NB4 (cell line): Measurements from ENCODE around the gene FLG.
A peak's percentile ranks its signal among the peaks of the same experiment; 100 is the strongest.
"Not testable (repeated sequence)": the region's sequence is repeated elsewhere in the genome, so short reads cannot be mapped to it uniquely, and the experiment has no call there.

Experiments
- DNase-seq: peaks from one replicate; pipeline ENCODE4 v3.0.0; 2010; ENCODE audit warnings: low read depth
- H3K4me3 ChIP-seq: one replicate; pipeline ENCODE4 v1.5.1; 2011; ENCODE audit warnings: mild to moderate bottlenecking, low read depth, low read length, moderate library complexity
- MYC ChIP-seq: IDR thresholded peaks from 2 replicates; pipeline ENCODE4 v1.6.1; 2011; ENCODE audit warnings: low read depth, low read length
- POLR2A ChIP-seq: IDR thresholded peaks from 2 replicates; pipeline ENCODE4 v1.6.1; 2011; ENCODE audit warnings: mild to moderate bottlenecking; ENCODE audit not compliant: insufficient read length; ENCODE audit errors: extremely low read depth
- TF ChIP-seq, protein P1 (sequence below): IDR thresholded peaks from 2 replicates; pipeline ENCODE4 v1.6.1; 2011; ENCODE audit warnings: low read depth, low read length
- TF ChIP-seq, protein P2 (sequence below): IDR thresholded peaks from one replicate; pipeline ENCODE4 v1.5.1; 2012; ENCODE audit warnings: low read depth, low read length

FLG gene

DNA sequence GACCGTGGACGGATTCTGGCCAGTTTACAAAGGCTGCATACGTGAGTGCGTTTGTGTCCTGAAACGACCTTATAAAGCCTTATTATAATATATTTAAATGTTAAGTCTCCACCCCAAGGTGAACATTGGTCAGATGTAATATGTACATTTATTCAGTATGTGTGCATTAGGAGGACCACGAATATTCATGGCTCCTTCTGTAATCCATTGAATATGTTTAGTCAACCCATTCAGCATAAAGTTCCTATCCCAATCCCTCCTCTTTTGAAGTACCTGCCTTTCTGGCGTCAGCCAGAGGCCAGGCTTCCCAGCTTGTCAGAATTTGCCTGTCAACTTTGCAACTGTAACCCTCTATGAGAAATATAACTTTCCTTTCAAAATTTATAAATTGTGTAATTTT is 10.4 kb upstream of the FLG start:
- no peak for TF ChIP-seq POLR2A
- TF ChIP-seq, protein P1, sequence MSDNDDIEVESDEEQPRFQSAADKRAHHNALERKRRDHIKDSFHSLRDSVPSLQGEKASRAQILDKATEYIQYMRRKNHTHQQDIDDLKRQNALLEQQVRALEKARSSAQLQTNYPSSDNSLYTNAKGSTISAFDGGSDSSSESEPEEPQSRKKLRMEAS, result no peak
- no peak for TF ChIP-seq MYC
- TF ChIP-seq, protein P2, sequence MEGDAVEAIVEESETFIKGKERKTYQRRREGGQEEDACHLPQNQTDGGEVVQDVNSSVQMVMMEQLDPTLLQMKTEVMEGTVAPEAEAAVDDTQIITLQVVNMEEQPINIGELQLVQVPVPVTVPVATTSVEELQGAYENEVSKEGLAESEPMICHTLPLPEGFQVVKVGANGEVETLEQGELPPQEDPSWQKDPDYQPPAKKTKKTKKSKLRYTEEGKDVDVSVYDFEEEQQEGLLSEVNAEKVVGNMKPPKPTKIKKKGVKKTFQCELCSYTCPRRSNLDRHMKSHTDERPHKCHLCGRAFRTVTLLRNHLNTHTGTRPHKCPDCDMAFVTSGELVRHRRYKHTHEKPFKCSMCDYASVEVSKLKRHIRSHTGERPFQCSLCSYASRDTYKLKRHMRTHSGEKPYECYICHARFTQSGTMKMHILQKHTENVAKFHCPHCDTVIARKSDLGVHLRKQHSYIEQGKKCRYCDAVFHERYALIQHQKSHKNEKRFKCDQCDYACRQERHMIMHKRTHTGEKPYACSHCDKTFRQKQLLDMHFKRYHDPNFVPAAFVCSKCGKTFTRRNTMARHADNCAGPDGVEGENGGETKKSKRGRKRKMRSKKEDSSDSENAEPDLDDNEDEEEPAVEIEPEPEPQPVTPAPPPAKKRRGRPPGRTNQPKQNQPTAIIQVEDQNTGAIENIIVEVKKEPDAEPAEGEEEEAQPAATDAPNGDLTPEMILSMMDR, result no peak
- DNase-seq, result no peak
- H3K4me3 ChIP-seq, result no peak overlapping the region

DNA sequence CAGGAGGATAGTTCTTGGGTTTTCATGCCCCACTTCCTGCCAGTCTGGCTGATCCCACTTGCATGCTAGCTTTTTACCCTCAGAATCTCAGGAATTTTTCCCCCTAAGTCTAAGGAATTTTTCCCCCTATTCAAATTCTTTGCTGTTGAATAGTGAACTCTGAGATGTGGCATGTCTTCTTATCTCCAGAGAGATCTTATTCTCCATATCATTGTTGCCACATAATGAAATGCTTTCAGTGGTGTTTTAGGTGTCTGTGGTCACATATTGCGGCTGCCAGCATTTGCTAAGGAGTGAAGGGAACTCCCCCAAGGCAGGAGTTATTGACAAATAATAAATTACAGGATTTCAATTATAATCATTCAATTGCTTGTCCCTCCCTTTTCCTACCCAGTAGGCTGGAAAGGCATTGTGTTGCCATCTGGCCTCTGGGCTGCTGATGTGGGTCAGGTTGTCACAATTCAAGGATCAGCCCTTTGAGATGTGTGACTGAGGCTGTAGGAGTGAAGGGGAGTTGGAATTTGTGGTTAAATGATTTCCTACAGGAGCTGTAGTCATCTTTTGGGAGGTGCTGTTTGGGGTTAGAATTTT is 3.9 kb upstream of the FLG start:
- TF ChIP-seq, protein P1, result no peak
- TF ChIP-seq, protein P2, result no peak
- no peak for TF ChIP-seq POLR2A
- no peak for TF ChIP-seq MYC
- H3K4me3 ChIP-seq, result no peak overlapping the region
- DNase-seq, result peak; percentile 1

DNA sequence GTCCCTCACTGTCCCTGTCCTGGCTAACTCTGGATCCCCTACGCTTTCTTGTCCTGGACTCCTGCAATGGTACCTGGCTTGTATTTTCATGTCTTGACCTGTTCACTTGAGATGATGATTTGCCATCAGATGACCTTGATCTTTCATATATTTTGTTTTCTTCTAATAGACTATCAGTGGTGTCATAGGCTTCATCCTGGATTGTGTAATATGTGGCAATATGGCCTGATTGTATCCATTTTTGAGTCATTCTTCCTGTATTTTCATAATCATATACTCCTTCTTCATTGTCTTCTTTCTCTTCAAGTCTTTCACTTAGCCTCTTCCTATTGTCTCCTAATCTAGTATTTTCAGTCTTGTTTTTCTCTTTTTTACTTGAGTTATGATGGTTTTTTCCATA is 11.1 kb downstream of the FLG start:
- peak; percentile 7 for DNase-seq
- no peak for TF ChIP-seq POLR2A
- TF ChIP-seq, protein P2, result no peak
- TF ChIP-seq, protein P1, result no peak
- no peak for TF ChIP-seq MYC
- no peak overlapping the region for H3K4me3 ChIP-seq

DNA sequence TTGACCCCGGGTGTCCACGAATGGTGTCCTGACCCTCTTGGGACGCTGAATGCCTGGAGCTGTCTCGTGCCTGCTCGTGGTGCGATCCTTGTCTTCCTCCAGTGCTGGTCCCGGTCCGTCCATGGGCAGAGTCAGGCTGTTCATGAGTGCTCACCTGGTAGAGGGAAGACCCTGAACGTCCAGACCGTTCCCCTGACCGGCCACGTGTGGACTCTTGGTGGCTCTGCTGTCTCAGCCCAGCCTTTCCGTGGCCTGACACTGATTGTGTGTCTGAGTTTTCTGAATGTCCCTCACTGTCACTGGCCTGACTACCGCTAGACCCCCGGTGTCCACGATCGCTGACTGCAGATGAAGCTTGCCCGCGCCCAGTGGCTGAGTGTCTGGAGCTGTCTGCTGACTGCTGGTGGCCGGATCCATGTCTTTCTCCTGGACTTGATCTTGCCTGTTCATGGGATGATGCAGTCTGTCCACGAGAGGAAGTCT is 11.7 kb downstream of the FLG start:
- DNase-seq, result no peak
- H3K4me3 ChIP-seq, result no peak overlapping the region
- TF ChIP-seq, protein P1, result no peak
- TF ChIP-seq POLR2A (no peak), MYC (no peak)
- TF ChIP-seq, protein P2, result no peak

DNA sequence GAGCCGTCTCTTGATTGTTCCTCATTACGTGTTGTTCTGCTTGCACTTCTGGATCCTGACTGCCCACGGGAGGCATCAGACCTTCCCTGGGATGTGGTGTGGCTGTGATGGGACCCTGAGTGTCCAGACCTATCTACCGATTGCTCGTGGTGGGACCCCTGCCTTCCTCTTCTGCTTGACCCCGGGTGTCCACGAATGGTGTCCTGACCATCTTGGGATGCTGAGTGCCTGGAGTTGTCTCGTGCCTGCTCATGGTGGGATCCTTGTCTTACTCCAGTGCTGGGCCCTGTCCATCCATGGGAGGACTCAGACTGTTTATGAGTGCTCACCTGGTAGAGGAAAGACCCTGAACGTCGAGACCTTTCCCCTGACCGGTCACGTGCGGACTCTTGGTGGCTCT is 12.9 kb downstream of the FLG start:
- not testable (repeated sequence) for DNase-seq, H3K4me3 ChIP-seq

DNA sequence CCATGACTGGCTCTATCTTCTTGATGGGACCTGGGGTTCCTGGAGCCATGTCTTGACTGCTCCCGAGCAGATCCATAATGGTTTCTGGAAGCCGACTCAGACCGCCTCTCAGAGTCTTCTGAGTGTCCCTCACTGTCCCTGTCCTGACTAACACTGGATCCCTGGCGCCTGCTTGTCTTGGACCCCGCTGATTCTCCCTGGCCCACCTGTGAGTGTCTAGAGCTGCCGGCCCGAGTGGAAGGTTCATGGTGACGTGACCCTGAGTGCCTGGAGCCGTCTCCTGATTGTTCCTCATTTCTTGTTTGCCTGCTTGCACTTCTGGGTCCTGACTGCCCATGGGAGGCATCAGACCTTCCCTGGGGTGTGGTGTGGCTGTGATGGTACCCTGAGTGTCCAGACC is 15.1 kb downstream of the FLG start:
- no peak for TF ChIP-seq MYC
- no peak for TF ChIP-seq POLR2A
- TF ChIP-seq, protein P1, result no peak
- TF ChIP-seq, protein P2, result no peak
- DNase-seq, result no peak

DNA sequence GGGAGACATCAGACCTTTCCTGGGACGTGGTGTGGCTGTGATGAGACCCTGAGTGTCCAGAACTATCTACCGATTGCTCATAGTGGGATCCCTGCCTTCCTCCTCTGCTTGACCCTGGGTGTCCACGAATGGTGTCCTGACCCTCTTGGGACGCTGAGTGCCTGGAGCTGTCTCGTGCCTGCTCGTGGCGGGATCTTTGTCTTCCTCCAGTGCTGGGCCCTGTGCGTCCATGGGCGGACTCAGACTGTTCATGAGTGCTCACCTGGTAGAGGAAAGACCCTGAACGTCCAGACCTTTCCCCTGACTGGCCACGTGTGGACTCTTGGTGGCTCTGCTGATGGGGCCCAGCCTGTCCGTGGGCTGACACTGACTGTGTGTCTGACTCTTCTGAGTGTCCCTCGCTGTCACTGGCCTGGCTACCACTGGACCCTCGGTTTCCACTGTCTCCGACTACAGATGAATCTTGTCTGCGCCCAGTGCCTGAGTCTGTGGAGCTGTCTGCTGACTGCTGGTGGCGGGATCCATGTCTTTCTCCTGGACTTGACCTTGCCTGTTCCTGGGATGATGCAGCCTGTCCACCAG is 15.6 kb downstream of the FLG start:
- not testable (repeated sequence) for H3K4me3 ChIP-seq, DNase-seq

More for the DNA sequence above, 15.1 kb downstream of the FLG start:
- no peak overlapping the region for H3K4me3 ChIP-seq

DNA sequence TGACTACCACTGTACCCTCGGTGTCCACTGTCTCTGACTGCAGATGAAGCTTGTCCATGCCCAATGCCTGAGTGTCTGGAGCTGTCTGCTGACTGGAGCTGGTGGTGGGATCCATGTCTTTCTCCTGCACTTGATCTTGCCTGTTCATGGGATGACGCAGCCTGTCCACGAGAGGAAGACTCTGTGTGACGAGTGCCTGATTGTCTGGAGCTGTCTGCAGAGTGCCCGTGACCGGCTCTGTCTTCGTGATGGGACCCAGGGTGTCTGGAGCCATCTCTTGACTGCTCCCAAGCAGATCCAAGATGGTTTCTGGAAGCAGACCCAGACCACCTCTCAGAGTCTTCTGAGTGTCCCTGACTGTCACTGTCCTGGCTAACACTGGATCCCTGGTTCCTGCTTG is 16.3 kb downstream of the FLG start:
- H3K4me3 ChIP-seq, DNase-seq: not testable (repeated sequence)

DNA sequence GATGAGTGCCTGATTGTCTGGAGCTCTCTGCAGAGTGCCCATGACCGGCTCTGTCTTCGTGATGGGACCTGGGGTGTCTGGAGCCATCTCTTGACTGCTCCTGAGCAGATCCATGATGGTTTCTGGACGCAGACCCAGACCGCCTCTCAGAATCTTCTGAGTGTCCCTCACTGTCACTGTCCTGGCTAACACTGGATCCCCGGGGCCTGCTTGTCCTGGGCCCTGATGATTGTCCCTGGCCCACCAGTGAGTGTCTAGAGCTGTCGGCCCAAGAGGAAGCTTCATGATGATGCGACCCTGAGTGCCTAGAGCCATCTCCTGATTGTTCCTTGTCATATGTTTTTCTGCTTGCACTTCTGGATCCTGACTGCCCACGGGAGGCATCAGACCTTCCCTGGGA is 17.1 kb downstream of the FLG start:
- not testable (repeated sequence) for DNase-seq, H3K4me3 ChIP-seq

DNA sequence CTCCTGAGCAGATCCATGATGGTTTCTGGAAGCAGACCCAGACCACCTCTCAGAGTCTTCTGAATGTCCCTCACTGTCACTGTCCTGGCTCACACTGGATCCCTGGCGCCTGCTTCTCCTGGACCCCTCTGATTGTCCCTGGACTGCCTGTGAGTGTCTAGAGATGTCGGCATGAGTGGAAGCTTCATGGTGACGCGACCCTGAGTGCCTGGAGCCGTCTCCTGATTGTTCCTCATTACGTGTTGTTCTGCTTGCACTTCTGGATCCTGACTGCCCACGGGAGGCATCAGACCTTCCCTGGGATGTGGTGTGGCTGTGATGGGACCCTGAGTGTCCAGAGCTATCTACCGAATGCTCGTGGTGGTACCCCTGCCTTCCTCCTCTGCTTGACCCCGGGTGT is 18.9 kb downstream of the FLG start:
- not testable (repeated sequence) for DNase-seq, H3K4me3 ChIP-seq

DNA sequence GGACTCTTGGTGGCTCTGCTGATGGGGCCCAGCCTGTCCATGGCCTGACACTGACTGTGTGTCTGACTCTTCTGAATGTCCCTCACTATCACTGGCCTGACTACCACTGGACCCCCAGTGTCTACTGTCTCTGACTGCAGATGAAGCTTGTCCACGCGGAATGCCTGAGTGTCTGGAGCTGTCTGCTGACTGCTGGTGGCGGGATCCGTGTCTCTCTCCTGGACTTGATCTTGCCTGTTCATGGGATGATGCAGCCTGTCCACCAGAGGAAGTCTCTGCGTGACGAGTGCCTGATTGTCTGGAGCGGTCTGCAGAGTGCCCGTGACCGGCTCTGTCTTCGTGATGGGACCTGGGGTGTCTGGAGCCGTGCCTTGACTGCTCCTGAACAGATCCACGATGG is 20.3 kb downstream of the FLG start:
- not testable (repeated sequence) for DNase-seq, H3K4me3 ChIP-seq
